ENCODE results near the gene SPAG6. TPM values are rescaled to one million over a fixed set of nuclear protein-coding genes. Genes with fewer than 3 reads are reported as not detected.
A peak's percentile ranks its signal among the peaks of the same experiment; 100 is the strongest.

Gene SPAG6
- total RNA-seq, 1 donor, result 3.2 TPM

DNA sequence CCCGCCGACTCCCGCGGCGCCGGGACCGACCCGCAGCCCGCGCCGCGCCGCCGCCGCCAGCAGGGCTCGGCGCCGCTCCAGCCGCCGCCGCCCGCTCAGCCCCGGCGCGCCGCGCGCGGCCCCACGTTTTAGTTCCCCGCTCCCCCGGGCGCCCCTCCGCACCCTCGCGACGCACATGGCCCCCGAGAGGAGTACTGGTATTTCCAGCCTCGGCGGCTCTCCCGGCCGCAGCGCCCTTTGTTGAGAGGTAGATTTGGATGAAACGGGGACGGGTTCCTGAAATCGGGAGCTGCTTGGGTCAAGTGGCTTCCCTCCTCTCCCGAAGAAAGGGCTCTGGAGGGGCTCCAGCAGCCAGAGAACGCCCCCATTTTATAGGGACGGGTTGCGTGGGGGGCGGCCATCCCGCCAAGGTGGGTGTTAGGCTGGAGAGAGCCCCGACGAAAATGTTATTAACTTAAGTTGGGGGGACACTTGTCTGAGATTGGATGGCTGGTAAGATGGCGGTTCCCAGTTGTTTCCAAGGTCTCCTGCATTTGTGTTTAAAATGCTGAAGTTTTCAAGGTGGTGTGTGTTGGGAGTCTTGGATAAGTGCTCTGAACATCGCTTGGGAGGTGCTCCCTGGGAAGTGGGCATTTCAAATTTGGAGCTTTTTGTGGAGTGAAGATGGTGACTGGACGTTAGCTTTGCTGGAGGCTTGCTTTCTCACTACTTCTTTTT lies 23.2 kb upstream of the SPAG6 start:
- DNase-seq (ENCODE audit: low read depth in 2 of 3, low spot score in 2 of 3), result no peak

DNA sequence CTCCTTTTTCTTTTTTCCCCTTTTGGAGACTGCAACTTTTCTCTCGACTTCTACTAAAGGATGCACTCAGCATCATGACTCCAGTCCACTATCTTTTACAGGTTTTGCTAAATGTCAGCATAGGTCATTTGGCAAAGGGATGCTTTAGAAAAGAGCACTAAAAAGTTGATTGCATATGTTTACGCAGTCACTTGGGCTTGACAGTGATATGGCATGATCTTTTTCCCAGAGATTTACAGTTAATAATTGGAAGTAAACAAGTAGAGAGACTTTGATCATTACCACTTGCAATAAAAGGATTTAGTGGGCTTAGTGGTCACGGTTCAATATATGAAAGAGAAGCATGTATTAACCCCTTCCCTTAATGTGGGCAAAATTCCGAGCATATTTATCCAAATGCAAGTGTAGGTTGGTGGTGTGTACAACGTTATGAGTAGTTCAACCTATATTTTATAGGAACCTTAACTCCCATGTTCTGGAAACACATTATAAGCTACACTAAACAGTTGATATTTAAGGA lies 22.6 kb upstream of the SPAG6 start:
- DNase-seq (ENCODE audit: low read depth in 2 of 3, low spot score in 2 of 3), result no peak

DNA sequence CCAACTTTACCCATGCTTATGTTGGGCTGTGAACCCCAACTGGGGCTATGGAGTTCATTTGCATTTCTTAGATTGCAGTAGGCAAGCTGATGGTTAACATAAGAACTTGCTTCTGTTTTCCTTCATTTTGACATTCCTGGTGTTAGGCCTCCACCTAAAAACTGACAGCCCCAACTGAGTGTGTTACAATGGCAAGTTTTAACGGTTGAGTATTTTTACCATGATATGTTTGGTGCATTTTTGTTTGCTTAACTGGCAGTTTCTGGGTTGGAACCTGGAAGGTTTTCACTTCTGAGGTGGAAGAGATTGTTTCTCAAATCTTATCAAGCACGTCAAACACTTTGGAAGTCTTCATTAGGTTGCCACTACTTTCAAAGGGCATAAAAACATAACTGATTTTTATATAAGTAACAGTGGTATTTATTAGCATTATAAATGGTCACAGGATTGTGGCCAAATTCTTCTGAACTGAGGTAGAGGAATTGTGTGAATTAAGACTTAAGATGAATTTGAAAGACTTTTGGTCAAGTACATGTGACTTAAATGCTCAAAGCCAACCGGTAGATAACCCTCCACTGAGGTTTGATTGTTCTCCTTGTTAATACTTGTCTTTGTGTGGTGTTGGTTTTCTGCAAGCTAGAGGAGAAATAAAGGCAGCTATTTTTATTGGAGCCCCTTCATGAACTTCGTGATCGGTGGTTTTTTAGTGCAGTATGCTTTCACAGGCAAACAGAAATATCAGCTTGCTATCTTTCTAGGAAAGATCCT lies 21.6 kb upstream of the SPAG6 start:
- DNase-seq (ENCODE audit: low read depth in 2 of 3, low spot score in 2 of 3), result no peak

DNA sequence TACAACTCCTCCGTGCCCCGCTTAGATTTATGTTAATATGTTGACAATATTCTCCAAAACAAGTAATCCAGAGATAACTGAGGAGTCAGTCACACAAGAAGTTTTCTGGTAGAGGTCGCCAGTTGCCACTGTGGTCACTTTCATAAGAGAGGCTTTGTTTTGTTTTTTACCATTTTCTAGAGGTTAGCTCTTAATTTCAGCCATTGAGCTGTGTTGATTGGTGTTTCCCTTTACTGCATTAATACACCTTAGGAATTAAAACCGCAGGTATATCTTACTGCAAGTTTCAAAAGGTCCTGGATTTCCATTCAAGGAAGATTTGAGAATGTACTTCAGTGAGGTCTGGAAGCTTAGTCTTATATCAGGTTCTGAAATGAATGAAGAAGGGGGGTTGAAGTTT lies 20.9 kb upstream of the SPAG6 start:
- DNase-seq (ENCODE audit: low read depth in 2 of 3, low spot score in 2 of 3), result no peak

DNA sequence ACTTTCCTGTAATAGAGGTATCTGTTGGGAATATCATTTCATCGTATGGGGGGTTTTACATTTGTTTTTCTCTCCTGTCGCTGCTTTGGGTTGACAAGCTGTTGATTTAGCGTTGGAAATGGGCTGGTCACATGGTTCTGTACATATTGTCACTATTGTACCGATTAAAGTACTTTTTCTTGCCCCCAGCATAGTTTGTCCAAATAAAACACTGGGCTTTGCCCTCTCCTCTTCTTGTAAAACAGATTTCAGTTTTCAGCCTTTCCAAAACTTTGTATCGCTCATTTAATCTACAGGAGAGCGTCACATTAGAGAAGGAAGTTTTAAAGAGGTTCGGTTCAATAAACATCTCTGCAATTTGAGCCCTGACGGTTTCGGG lies 20.4 kb upstream of the SPAG6 start:
- no peak for DNase-seq (ENCODE audit: low read depth in 2 of 3, low spot score in 2 of 3)

DNA sequence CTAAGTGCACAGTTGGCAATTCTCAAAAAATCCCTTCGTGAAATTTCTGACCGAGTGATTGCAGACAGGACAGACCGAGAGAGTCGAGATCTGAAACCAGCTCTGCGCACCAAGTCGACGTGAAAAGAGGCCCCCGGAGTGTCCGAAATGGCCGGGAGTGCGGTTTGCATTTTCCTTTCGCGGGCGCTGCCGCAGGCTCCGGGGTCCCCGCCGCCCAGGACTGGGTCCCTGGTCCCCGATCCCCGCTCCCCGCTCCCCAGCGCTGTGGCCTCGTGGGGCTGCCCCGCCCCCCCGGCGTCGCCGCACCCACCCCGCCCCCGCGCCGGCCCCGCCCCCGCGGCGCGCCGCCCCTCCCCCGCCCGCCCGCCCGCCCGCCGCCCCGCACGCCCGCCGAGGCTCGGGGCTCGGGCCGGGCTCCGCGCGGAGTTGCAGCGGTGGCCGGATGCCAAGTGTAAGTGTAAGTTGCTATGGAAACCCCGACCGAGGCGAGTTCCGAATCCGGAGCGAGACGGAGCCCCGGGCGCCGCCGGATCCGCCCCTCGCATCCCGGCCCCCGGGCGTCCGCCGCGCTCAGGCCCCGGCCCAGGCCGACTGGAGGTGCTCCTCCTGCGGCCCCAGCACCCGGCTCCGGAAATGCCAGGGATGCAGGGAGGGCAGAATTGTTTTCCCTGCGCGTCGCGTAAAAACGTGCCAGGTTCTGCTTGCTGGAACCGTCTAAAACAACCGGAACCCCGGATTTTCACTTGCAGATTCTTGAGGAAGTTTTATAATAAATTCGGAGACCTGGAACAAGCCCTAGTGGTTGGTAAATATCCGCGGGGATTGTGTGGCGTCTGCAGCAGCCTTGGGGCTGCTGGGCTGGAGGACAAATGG lies 19.8 kb upstream of the SPAG6 start:
- DNase-seq (ENCODE audit: low read depth in 2 of 3, low spot score in 2 of 3), result peak in 2 of 3 donors; percentile 81 to 85

DNA sequence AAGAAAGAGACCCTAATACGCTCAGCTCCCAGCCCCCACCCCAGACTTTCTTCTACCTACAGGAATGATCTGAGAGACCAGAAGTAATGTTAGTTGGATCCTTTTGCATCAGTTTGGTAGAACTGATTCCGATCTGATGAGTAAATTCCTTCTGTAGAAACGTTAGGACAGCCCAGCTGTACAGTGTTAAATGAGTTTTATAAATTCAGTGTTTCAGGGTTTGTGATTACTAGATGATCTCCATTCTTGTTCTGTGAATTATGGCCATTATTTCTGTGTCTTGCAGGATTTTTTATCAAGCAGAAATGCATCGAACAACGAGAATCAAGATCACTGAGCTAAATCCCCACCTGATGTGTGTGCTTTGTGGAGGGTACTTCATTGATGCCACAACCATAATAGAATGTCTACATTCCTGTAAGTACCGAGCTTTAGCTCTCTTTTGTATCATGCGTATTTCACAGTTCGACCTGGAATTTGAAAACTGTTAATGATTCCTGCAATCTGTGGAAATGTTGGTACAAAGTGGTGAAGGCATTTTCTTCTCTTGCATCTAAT lies 19.1 kb upstream of the SPAG6 start:
- no peak for DNase-seq (ENCODE audit: low read depth in 2 of 3, low spot score in 2 of 3)

DNA sequence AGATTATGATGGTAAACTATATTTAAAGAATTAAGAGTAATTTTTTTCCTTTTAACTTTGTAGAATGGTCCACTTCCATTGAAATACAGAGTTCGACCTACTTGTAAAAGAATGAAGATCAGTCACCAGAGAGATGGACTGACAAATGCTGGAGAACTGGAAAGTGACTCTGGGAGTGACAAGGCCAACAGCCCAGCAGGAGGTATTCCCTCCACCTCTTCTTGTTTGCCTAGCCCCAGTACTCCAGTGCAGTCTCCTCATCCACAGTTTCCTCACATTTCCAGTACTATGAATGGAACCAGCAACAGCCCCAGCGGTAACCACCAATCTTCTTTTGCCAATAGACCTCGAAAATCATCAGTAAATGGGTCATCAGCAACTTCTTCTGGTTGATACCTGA lies 16.1 kb upstream of the SPAG6 start:
- no peak for DNase-seq (ENCODE audit: low read depth in 2 of 3, low spot score in 2 of 3)

DNA sequence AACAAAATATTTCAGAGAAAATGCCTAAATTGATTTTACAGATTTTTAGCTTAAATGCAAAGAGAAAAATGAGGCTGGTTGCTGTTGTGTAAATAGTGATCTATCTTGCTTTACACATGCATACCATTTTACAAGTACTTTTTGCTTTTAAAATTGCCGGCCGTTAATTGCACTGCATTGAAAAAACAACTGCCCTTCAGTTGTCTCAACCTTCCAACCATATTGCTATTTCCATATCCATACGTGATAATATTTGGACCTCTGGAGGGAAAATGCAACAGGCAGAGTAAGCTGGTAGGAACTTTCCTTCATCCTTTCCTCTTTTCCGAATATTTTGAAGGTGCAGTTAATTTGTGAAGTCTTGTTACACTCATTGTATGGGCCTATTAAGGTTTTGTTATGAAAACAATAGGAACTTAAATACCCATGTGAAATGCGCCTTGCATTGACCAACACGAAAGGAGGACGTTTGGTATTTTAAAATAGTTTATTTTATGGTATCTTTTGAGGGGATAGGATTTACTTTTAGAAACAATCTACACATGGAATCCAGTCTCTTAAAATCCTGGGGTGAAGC lies 13.1 kb upstream of the SPAG6 start:
- no peak for DNase-seq (ENCODE audit: low read depth in 2 of 3, low spot score in 2 of 3)

DNA sequence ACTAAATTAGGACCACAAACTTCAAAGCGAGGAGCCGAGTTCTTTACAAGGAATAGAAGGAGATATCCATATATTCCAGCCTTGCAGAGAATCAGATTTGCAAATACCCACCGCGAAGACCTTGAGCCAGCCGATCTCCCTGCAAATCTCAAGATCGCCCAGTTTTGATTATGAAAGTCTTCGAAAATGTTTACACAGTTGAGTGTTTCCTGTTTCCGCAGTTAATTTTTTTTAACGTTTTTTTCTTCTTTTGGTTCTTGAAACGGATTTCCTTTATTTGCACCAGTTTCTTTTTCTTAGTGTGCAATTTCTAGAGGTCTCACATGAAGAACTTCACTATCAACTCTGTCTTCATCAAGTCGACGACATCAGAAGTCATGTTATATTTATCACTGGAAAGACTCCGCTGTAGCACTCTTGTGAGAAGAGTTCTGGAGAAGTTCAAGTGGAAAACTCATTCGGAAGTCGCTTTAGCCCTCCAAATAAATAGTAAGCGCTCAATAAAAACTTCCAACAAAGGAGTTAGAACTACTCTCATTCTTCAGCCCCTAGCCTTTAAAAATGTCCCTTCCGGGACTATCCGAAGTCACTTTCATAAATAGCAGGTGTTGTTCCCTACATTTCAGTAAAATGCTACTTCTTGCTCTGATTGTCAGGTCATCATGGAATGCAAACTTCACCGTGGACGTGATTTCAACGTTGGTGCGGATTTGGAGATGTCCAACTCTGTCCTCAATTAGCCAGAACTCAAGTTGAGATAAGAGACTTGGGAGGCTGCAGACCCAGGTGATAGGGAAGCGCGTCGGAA lies 11.9 kb upstream of the SPAG6 start:
- no peak for DNase-seq (ENCODE audit: low read depth in 2 of 3, low spot score in 2 of 3)

DNA sequence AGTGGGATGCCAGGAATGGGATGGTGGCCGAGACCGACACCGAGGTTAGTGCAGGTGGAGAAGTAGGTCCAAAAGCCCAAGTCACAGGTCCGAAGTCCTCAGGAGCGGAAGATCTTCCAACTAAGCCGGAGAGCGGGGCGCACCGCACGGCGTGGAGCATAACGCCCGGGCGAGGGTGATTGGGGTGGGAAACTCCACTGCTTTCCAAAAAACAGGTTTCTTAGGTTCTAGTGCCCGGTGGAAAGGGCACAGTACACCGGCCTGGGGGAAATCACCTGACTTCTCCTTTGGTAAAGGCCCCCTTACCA lies 11.4 kb upstream of the SPAG6 start:
- DNase-seq (ENCODE audit: low read depth in 2 of 3, low spot score in 2 of 3), result no peak

DNA sequence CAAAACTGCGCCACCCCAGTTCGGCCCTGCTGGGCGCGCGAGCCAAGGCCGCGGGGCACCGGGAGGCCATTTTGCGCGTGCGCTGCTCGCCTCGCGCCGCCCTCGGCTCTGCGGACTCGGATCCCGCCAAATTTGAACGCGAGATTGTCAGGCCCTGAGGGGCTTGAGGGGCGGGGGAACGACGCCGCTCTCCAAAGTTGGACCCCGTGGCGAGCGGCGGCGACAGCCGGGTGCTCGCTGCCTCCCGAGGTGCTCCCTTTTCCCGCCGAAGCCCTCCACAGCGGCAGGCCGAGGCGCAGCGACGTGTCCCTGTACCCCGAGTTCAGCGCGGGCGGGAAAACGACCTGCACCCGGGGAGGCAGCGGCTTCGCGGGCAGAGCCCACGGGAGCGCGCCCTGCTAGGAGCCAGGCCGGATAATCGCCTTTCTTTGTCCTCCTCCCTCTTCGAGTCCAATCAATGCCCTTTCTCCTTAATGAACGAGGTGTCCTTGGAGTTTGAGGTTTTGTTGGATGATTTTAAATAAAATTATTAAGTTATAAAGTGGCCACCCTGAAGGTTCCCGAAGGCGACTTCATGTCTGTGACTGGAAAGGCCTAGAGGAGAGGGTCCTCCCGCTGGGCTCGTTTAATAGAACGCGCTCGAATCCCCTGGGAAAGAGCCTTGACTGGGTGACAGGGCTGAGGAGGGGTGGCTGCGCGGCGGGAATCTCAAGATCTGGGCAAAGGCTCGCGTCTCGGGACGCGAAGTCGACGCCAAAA lies 10.7 kb upstream of the SPAG6 start:
- no peak for DNase-seq (ENCODE audit: low read depth in 2 of 3, low spot score in 2 of 3)

DNA sequence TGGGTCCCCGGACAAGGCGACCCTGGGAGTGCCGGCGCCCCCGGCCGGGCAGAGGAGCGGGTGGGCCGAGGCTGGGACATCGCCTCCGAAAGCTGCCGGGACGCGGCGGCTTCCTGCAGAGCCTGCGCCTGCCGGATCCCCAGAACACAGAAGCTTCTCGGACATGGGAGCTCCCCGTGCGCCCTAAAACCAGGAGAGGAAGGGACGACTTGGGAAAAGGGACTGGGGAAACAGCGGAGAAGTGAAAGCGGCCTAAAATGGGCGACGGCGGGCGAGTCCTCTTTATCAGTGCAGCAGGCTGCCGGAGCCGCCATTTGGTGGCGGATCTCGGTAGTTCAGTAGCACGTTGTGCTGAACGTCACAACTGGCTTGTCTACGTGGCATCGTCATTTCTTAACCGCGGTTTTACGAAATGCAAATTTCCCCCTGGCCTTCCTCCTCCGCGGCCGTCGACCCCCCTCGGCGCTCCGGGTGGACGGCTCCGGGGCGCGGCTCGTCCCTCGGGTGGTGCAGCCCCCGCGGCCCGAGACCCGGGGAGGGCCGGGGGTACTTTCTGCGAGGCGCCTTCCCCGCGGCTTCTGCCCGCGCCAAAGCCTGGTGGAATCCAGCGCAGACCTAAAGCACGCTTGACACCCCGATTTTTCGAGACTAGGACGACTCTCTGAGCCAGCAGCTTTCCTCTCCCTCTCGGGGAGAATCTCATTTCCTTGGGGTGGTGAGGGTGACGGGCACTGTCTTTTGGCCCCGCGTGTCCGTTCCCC lies 9.9 kb upstream of the SPAG6 start:
- DNase-seq (ENCODE audit: low read depth in 2 of 3, low spot score in 2 of 3), result peak in 2 of 3 donors; percentile 82 to 89

DNA sequence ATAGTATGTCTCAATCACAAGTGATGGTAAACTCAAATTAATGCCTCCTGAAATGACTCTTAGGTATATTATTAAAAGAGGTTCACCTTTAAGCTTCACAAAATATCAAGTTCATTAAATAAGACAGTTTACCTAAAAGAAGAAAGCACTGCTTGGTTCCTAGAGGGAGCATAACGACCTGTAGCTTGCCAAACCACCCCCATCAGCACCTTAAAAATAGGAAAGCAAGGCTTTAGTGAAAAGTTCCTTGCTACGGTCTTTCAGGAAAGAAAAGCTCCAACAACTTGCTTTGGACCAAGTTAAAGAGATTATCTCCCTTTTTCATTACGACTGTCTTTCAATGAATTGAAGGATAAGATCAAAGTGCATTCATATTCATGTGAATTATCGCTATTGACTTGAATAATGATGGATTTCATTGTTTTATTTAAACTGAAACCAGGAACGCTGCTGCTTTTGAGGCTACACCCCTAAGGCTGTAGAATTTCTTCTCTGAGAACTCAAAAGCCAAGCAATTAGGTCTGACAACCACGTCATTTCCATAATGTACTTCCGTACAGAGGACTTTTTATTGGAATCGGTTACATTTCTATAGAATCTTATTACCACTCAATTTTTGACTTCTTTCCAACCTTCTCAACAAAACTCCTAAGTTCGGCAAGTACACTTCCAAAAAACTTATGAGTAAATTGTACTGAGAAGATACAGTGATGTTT lies 7.0 kb upstream of the SPAG6 start:
- DNase-seq (ENCODE audit: low read depth in 2 of 3, low spot score in 2 of 3), result no peak

DNA sequence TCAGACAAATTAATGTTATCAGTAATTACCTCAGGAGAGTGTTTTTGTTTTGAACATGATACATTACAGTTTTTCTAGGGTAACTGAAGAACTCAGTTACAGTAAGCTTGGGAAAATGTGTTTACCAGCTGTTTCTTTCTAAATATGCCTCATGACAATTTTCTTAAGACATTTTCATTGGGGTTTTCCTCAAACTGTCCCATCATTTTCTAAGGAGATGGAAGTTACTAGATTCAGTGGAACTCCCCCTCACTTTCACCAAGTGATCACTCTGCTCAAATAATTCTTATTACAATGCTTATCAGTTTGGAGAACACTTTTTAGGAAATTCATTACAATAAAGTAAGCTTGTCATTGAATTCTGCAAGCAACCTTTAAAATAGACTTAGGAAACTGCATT lies 6.4 kb upstream of the SPAG6 start:
- DNase-seq (ENCODE audit: low read depth in 2 of 3, low spot score in 2 of 3), result no peak

DNA sequence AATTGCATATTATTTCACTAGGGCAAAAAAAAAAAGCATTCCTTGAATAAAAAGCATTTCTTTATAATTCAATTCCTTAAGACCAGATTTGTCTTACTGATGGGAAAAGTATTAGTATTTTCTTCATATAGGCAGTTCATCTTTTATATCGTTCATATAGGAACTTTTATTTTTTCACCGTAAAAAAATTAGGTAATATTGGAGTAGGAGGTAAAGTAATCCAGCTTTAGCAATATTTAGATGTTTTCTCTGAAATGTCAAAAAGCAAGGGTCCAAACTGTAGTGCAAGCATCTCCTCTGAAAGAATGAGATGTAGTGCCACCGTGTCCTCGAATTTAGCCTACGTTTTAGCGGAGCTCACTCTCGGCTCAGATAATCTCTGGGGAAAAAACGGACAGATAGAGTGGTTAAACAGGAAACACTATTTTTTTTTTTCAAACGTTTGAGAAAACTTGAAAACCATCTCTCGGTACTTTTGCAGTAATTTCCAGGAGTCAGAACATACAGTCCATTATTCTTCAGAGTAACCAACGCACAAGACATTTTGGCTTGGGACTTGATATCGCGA lies 5.5 kb upstream of the SPAG6 start:
- DNase-seq (ENCODE audit: low read depth in 2 of 3, low spot score in 2 of 3), result peak in 1 of 3 donors; percentile 17
